ENCODE results near the gene MPST. TPM values are rescaled to one million over a fixed set of nuclear protein-coding genes. Genes with fewer than 3 reads are reported as not detected.
"Not testable (repeated sequence)": the region's sequence is repeated elsewhere in the genome, so short reads cannot be mapped to it uniquely, and the experiment has no call there.

MPST gene
- total RNA-seq, 1 experiment from 2014 or later: 68.6 TPM

DNA sequence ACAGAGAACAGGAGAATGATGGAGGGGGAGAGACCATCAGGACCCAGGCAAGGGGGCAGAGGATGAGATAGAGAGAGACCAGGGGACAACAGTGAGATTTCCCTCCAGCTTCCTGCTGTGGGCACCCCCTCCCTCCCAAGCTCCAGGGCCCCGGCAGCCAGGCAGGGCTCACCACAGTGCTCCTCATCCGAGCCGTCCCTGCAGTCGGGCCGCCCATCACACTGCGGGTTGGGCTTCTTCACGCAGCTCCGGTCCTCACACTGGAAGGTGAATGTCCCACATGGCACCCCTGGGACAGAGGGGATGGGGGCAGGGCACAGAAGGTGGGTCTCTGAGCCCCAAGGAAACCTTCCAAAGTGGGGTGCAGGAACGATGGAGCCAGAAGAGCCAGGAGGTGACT is 51.2 kb downstream of the MPST start:
- H3K27me3 ChIP-seq (ENCODE audit: insufficient read depth, low read length): 0 out of 2 replicates have a peak, but pooled peaks cover 3% of the 10 kb centered on the region
- ChIA-PET RAD21 (ENCODE audit: low non-redundant PET in 1 of 2, low total read pairs in 2 of 2, uncharacterized antibody in 2 of 2, unreplicated experiment in 2 of 2) (no interaction called here), CTCF (no interaction called here)

DNA sequence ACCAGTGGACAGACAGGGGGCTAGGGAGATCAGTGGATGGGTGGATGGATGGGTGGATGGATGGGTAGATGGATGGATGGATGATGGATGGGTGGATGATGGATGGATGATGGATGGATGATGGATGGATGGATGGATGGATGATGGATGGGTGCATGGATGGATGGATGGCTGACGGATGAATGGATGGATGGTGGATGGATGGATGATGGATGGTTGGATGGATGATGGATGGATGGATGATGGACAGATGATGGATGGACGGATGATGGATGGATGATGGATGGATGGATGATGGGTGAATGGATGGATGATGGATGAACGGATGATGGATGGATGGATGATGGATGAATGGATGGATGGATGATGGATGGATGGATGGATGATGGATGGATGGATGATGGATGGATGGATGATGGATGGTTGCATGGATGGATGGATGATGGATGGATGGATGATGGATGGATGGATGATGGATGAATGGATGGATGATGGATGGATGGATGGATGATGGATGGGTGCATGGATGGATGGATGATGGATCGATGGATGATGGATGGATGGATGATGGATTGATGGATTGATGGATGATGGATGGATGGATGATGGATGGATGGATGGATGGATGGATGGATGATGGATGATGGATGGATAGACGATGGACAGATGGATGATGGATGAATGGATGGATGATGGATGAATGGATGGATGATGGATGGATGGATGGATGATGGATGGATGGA is 52.5 kb downstream of the MPST start:
- H3K79me2 ChIP-seq (ENCODE audit: insufficient read depth, low read length); RAD21 ChIA-PET (ENCODE audit: low non-redundant PET in 1 of 2, low total read pairs in 2 of 2, uncharacterized antibody in 2 of 2, unreplicated experiment in 2 of 2); H3K27ac ChIP-seq (ENCODE audit: low read depth, low read length); H3K9ac ChIP-seq (ENCODE audit: low read length); CTCF ChIA-PET; BruUV-seq (replicated peaks); POLR2A ChIA-PET; H2AFZ ChIP-seq (ENCODE audit: low read depth, low read length, poor library complexity, severe bottlenecking); H3K9me3 ChIP-seq (ENCODE audit: control insufficient read depth in 1 of 2, insufficient read depth in 1 of 2, low read depth in 1 of 2, low read length in 2 of 2); H3K4me3 ChIP-seq (replicated peaks in 1 of 2; ENCODE audit: low read depth in 1 of 2, low read length in 2 of 2); ATAC-seq; H3K4me2 ChIP-seq (ENCODE audit: low read length); intact Hi-C loops (cut with micrococcal nuclease); H4K20me1 ChIP-seq (ENCODE audit: insufficient read depth); H3K4me1 ChIP-seq (ENCODE audit: control insufficient read depth in 1 of 2, insufficient read depth in 2 of 2, low read length in 2 of 2); H3K9me2 ChIP-seq (ENCODE audit: insufficient read depth); DNase-seq (ENCODE audit: low read depth, low spot score); H3K36me3 ChIP-seq (ENCODE audit: control insufficient read depth in 1 of 2, insufficient read depth in 2 of 2, low read length in 2 of 2): not testable (repeated sequence)
- H3K27me3 ChIP-seq (ENCODE audit: insufficient read depth, low read length): peaks cover 15% of the 10 kb centered on the region

More for the DNA sequence above, 51.2 kb downstream of the MPST start:
- Histone ChIP-seq H3K79me2 (ENCODE audit: insufficient read depth, low read length) (no peaks in the 10 kb centered on the region), H3K9me2 (ENCODE audit: insufficient read depth) (no peaks in the 10 kb centered on the region), H2AFZ (ENCODE audit: low read depth, low read length, poor library complexity, severe bottlenecking) (no peak overlapping the region), H3K9ac (ENCODE audit: low read length) (no peak overlapping the region), H4K20me1 (ENCODE audit: insufficient read depth) (no peaks in the 10 kb centered on the region), H3K4me3 (replicated peaks in 1 of 2; ENCODE audit: low read depth in 1 of 2, low read length in 2 of 2) (no peak overlapping the region), H3K27ac (ENCODE audit: low read depth, low read length) (no peak overlapping the region), H3K4me2 (ENCODE audit: low read length) (no peak overlapping the region), H3K9me3 (ENCODE audit: control insufficient read depth in 1 of 2, insufficient read depth in 1 of 2, low read depth in 1 of 2, low read length in 2 of 2) (no peaks in the 10 kb centered on the region; a peak in 1 of 4 replicates), H3K36me3 (ENCODE audit: control insufficient read depth in 1 of 2, insufficient read depth in 2 of 2, low read length in 2 of 2) (no peaks in the 10 kb centered on the region), H3K4me1 (ENCODE audit: control insufficient read depth in 1 of 2, insufficient read depth in 2 of 2, low read length in 2 of 2) (no peaks in the 10 kb centered on the region)
- BruUV-seq (replicated peaks): no TSS peak
- DNase-seq (ENCODE audit: low read depth, low spot score): no peak
- intact Hi-C loops (cut with micrococcal nuclease): no loop called here
- POLR2A ChIA-PET: no interaction called here
- TF ChIP-seq ELF1 (IDR thresholded peaks at IDR 0.05; ENCODE audit: borderline replicate concordance, low read depth) (no peak), SP1 (IDR thresholded peaks at IDR 0.05; ENCODE audit: low read depth) (no peak), RAD21 (IDR thresholded peaks at IDR 0.05; ENCODE audit: low read depth) (no peak), CEBPB (IDR thresholded peaks at IDR 0.05; ENCODE audit: low read depth) (no peak), ZFX (IDR thresholded peaks at IDR 0.05) (no peak), MAX (IDR thresholded peaks at IDR 0.05) (no peak), REST (IDR thresholded peaks at IDR 0.05; ENCODE audit: low read depth) (no peak), JUND (IDR thresholded peaks at IDR 0.05) (no peak)
- no peak for ATAC-seq
